Measurements from ENCODE around the gene KCNS1.

GRCh38 chr20:45149062-45149461 lies 48.1 kb upstream of the KCNS1 start:
- TF ChIP-seq CTCF (IDR thresholded peaks at IDR 0.05) (no peak), POLR2A (IDR thresholded peaks at IDR 0.05) (no peak)

Measured in heart left ventricle (tissue), 13 donors.